Endodermal cell (in vitro differentiated cells): ENCODE measurements around the gene FGFR3. TPM values are rescaled to one million over a fixed set of nuclear protein-coding genes. Genes with fewer than 3 reads are reported as not detected.

ENCODE experiments used
- DNase-seq: peaks from one replicate; pipeline ENCODE4 v3.0.0-alpha.2; 2017
- H3K27ac ChIP-seq: 2 replicates; pipeline ENCODE4 v1.5.1; 2013; ENCODE audit warnings: mild to moderate bottlenecking, low read depth, low read length, moderate library complexity
- H3K27me3 ChIP-seq: 2 replicates; pipeline ENCODE4 v1.6.1; 2013; ENCODE audit warnings: mild to moderate bottlenecking, low read length, moderate library complexity; ENCODE audit not compliant: insufficient read depth, control insufficient read depth, poor library complexity, severe bottlenecking
- H3K36me3 ChIP-seq: 2 replicates; pipeline ENCODE4 v1.7.0; 2013; ENCODE audit warnings: mild to moderate bottlenecking, low read length, moderate library complexity; ENCODE audit not compliant: control insufficient read depth, insufficient read depth
- H3K4me1 ChIP-seq: one replicate; pipeline ENCODE4 v1.7.0; 2013; ENCODE audit warnings: low read length; ENCODE audit not compliant: control insufficient read depth, insufficient read depth
- H3K4me3 ChIP-seq: 2 replicates; pipeline ENCODE4 v1.5.1; 2013; ENCODE audit warnings: mild to moderate bottlenecking, low read length, moderate library complexity
- H3K9ac ChIP-seq: 2 replicates; pipeline ENCODE4 v1.6.1; 2013; ENCODE audit warnings: mild to moderate bottlenecking, low read length, moderate library complexity; ENCODE audit not compliant: poor library complexity, severe bottlenecking; ENCODE audit errors: extremely low read depth
- H3K9me3 ChIP-seq: 2 replicates; pipeline ENCODE4 v1.6.1; 2013; ENCODE audit warnings: mild to moderate bottlenecking, low read length, moderate library complexity; ENCODE audit not compliant: control insufficient read depth
- H3K27ac Mint-ChIP-seq: 2 replicates; pipeline ENCODE4 v1.8.0; 2020; ENCODE audit warnings: mixed read lengths
- H3K27me3 Mint-ChIP-seq: 2 replicates; pipeline ENCODE4 v1.8.0; 2021; ENCODE audit warnings: mild to moderate bottlenecking, mixed read lengths; ENCODE audit not compliant: insufficient read depth
- H3K36me3 Mint-ChIP-seq: 2 replicates; pipeline ENCODE4 v1.8.0; 2020; ENCODE audit warnings: low read depth, mixed read lengths
- H3K4me1 Mint-ChIP-seq: 2 replicates; pipeline ENCODE4 v1.8.0; 2020; ENCODE audit warnings: mixed read lengths
- H3K4me3 Mint-ChIP-seq: 2 replicates; pipeline ENCODE4 v1.8.0; 2020; ENCODE audit warnings: mild to moderate bottlenecking, moderate library complexity, mixed read lengths
- H3K9me3 Mint-ChIP-seq: 2 replicates; pipeline ENCODE4 v1.8.0; 2020; ENCODE audit warnings: mild to moderate bottlenecking, mixed read lengths
- WGBS, 2 experiments: methylation state at CpG; one replicate each; pipeline versions ENCODE4 v1.1.5 to v1.1.7; 2013; ENCODE audit warnings: missing lambda C conversion rate in 2 of 2, mixed read lengths in 1 of 2; ENCODE audit not compliant: insufficient coverage in 1 of 2, insufficient read length in 1 of 2; 5-methylcytosine and 5-hydroxymethylcytosine counted together
- total RNA-seq, 2 donors: library from RNA; stranded (reverse); fragmentation: NEBNext Ultra II Directional in 1 of 2; extraction: Animal tissue kit (Norgen Biotek cat#: 25700) in 1 of 2; gene quantifications; 2 replicates in 1 of 2; 3 replicates in 1 of 2; pipeline ENCODE4 v1.2.1, GENCODE V29; 2021
- TF ChIP-seq, protein P1 (sequence below): fragments of 200-600 bp; sonication (generic); conservative IDR thresholded peaks from 2 replicates; pipeline ENCODE4 v1.5.0; 2021; ENCODE audit warnings: antibody characterized with exemption, mild to moderate bottlenecking

Gene FGFR3
- total RNA-seq, 2 donors from 2014 or later, result 107 to 125 TPM

DNA sequence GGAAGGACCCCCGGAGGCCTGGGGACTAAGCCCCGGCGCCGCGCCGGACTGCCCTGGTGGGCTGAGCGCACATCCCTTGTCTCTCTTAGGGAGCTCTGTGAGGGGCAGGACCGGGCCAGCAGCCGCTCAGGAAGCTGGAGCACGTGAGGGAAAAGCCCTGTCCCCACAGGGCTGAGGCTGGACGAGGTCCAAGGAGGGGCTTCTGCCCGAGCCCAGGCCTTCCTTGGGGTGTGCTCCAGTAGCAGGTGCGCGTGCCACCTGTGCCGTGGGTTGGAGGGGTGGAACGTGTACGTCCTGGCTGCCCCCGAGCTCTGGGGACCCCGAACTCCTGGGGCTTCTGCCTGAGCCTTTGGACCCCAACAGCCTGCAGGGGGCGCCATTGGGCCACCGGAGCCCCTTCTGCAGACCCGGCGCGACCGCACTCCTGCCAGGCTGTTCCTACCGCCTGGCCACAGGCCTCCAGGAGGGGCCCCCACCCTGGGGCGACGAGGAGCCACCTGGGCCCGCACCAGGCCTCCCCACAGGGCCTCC lies 44.6 kb upstream of the FGFR3 start:
- H3K9me3 ChIP-seq, result no peaks in the 10 kb centered on the region
- H3K4me3 ChIP-seq, result no peak overlapping the region
- no peak overlapping the region for H3K4me3 Mint-ChIP-seq
- TF ChIP-seq, protein P1, sequence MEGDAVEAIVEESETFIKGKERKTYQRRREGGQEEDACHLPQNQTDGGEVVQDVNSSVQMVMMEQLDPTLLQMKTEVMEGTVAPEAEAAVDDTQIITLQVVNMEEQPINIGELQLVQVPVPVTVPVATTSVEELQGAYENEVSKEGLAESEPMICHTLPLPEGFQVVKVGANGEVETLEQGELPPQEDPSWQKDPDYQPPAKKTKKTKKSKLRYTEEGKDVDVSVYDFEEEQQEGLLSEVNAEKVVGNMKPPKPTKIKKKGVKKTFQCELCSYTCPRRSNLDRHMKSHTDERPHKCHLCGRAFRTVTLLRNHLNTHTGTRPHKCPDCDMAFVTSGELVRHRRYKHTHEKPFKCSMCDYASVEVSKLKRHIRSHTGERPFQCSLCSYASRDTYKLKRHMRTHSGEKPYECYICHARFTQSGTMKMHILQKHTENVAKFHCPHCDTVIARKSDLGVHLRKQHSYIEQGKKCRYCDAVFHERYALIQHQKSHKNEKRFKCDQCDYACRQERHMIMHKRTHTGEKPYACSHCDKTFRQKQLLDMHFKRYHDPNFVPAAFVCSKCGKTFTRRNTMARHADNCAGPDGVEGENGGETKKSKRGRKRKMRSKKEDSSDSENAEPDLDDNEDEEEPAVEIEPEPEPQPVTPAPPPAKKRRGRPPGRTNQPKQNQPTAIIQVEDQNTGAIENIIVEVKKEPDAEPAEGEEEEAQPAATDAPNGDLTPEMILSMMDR, result peak; percentile 99
- peak; percentile 94 for DNase-seq
- H3K9me3 Mint-ChIP-seq, result no peaks in the 10 kb centered on the region
- no peak overlapping the region for H3K27ac Mint-ChIP-seq
- H3K27me3 ChIP-seq, result no peaks in the 10 kb centered on the region
- no peak overlapping the region for H3K9ac ChIP-seq
- no peaks in the 10 kb centered on the region for H3K4me1 ChIP-seq
- no peaks in the 10 kb centered on the region for H3K4me1 Mint-ChIP-seq
- H3K27me3 Mint-ChIP-seq, result no peaks in the 10 kb centered on the region
- 18 to 21% methylated on average over 13 to 28 of the region's 29 CpGs for WGBS, 2 experiments
- no peak overlapping the region for H3K27ac ChIP-seq
- peaks cover 15% of the 10 kb centered on the region for H3K36me3 Mint-ChIP-seq
- peaks cover 6% of the 10 kb centered on the region for H3K36me3 ChIP-seq

DNA sequence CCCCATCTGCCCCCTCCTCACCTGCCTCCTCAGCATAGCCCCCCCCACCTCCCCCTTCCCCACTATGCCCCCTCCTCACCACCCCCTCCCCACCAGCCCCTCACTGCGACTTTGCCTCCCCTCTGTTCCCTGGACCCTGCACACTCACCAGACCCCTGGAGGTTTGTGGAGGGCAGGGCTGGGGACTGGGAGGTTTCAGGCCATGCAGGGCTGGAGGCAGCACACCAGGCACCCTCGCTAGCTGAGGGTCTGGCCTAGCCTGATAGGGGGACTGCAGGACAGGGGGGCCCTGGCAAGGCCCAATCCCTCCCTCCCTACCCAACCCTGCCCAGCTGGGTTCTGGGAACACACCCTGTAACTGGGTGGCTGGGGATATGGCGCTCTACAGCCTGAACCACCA lies 43.7 kb upstream of the FGFR3 start:
- Mint-ChIP-seq H3K4me1 (no peaks in the 10 kb centered on the region), H3K27ac (no peak overlapping the region), H3K4me3 (no peak overlapping the region), H3K36me3 (peaks cover 8% of the 10 kb centered on the region), H3K9me3 (no peaks in the 10 kb centered on the region), H3K27me3 (no peaks in the 10 kb centered on the region)
- TF ChIP-seq, protein P1, result no peak
- 71 to 83% methylated on average over 1 to 2 of the region's 3 CpGs for WGBS, 2 experiments
- H3K4me1 ChIP-seq, result no peaks in the 10 kb centered on the region
- no peak overlapping the region for H3K9ac ChIP-seq
- no peaks in the 10 kb centered on the region for H3K9me3 ChIP-seq
- no peak overlapping the region for H3K27ac ChIP-seq
- H3K27me3 ChIP-seq, result no peaks in the 10 kb centered on the region
- DNase-seq, result peak; percentile 68
- peaks cover 6% of the 10 kb centered on the region for H3K36me3 ChIP-seq
- no peak overlapping the region for H3K4me3 ChIP-seq

DNA sequence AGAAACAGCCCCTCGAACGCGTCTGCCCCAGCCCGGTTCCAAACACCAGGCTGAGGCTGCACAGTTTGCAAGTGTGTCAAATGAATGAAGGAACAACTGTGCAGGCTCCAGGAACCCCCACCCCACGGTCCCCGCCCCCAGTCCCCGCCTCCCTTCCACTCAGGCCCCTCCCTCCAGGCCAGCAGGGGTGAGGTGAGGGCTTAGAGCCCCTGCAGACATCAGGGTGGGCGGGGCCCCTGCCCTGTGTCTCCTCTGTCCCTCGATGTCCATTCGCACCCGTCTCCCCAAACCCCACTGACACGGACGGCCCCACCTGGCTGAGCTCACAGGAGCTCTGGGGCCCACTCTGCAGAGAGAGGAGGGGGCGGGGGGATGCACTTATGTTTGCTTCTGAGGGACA lies 43.3 kb upstream of the FGFR3 start:
- TF ChIP-seq, protein P1, result no peak
- no peaks in the 10 kb centered on the region for H3K4me1 ChIP-seq
- H3K9ac ChIP-seq, result no peak overlapping the region
- Mint-ChIP-seq H3K4me1 (no peaks in the 10 kb centered on the region), H3K36me3 (peaks cover 5% of the 10 kb centered on the region), H3K27ac (no peak overlapping the region), H3K4me3 (no peak overlapping the region), H3K27me3 (no peaks in the 10 kb centered on the region), H3K9me3 (no peaks in the 10 kb centered on the region)
- DNase-seq, result no peak
- H3K9me3 ChIP-seq, result no peaks in the 10 kb centered on the region
- WGBS, 2 experiments, result 86% methylated on average over 13 of the region's 14 CpGs; no CpG with 5 or more reads in 1 of the 2 experiments
- no peak overlapping the region for H3K4me3 ChIP-seq
- no peaks in the 10 kb centered on the region for H3K27me3 ChIP-seq
- H3K27ac ChIP-seq, result no peak overlapping the region
- H3K36me3 ChIP-seq, result peaks cover 4% of the 10 kb centered on the region
